Stimulated activated CD4-positive, alpha-beta T cell treated with anti-CD3 and anti-CD28 coated beads, Interleukin-4, amount 100 ng/mL, for 4 hours (primary cell): ENCODE results near the gene RIMBP2.
"Not testable (repeated sequence)": the region's sequence is repeated elsewhere in the genome, so short reads cannot be mapped to it uniquely, and the experiment has no call there.

Experiments used
- DNase-seq, 2 experiments: peaks; one replicate each; pipeline ENCODE4 v3.0.0-alpha.2; 2020

Gene RIMBP2

GRCh38 chr12:130650131-130650530, 66.0 kb downstream of the RIMBP2 start:
- no peak for DNase-seq

DNA sequence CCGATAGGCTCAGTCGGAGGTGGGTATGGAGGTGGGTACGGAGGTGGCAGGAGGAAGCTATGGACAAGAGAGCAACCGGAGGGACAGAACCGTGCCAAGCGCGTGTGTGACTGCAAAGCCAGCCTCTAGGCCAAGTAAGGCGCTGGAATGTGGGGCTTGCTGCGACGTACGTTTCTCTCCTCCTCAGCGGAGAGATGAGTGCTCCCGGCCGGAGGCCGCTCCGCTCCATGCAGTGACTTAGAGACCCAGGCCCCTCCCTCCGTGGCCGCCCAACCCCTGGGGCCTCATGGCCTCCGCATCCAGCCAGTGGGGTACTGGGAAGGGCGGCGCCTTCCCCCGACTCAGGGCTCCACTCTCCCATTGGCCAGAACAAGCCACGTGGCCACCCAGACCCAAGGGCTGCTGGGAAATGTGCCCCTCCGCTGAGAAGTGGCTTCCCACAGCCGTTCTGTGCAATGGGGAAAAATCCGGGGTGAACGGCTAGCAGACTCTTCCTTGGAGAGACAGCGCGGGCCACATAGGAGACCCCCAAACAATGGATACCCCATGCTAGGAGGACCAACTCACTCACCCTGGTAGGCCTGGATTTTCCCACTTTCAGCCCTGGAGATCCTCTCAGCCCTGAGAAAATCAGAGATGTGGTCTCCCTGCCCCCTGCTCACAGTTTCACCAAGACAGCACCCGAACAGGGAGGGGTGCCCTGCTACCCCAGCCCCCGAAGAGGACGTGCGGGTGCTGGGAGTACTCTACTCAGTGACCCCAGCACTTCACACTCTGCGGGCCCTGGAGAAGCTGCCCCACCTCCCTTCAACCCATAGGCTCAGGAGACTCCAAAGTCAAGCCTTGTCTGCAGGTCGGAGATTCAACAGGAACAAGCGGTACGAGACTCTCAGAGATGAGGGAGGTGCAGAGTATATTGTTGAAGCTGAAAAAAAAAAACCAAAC, 66.7 kb downstream of the RIMBP2 start:
- no peak for DNase-seq

DNA sequence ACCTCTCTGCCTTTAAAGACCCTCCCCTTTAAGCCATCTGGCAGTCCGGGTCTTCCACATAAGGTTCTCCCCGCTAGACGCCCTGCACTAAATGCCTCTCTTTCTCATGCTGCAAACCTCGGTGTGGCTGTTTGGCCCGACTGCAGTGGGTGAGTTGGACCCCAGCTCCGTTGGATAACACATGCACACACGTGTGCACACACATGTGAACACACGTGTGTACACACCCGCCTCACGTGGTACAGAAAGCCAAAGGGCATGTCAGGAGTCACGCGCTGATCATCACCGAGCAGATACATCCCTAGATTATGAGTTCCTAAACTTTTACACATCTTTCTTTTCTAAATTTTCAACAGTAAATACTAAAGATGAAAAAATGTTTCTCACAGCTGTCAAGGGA, 68.3 kb downstream of the RIMBP2 start:
- DNase-seq, result no peak

DNA sequence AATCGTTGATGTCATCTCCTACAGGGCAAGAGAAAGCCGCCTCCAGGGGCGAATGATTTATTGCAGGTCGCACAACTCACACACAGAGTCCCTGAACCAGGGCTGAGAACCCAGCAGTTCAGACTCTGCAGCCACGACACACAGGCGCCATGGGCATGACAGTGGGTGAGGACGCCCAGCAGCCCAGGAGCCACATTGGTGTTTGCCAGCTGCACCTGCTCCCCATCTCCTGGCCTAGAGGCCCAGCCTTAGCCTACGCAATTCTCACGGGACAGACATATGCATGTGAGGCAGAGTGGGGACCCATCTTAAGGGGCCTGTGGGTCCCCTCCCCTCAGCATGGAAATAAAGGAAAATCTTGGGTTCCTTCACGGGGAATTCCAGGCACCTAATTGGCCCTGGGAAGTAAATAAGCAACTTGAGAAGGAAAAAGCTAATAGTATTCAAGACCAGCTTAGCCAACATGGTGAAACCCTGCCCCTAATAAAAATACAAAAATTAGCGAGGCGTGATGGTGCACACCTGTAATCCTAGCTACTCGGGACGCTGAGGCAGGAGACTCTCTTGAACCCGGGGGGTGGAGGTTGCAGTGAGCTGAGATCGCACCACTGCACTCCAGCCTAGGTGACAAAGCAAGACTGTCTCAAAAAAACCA, 69.3 kb downstream of the RIMBP2 start:
- no peak for DNase-seq

DNA sequence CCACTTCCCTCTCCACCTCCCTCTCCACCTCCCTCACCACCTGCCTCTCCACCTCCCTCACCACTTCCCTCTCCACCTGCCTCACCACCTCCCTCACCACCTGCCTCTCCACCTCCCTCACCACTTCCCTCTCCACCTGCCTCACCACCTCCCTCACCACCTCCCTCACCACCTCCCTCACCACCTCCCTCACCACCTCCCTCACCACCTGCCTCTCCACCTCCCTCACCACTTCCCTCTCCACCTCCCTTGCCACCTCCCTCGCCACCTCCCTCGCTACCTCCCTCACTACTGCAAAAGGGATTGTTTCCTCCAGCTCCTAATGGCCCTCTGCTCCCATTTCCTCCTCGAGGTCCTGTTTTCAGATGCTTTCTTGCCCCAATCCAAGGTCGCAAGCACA, 69.9 kb downstream of the RIMBP2 start:
- not testable (repeated sequence) for DNase-seq

GRCh38 chr12:130645751-130646150, 70.3 kb downstream of the RIMBP2 start:
- no peak for DNase-seq

- no peak for DNase-seq
Measured at GRCh38 chr12:130644566-130644965, 71.5 kb downstream of the RIMBP2 start.

DNA sequence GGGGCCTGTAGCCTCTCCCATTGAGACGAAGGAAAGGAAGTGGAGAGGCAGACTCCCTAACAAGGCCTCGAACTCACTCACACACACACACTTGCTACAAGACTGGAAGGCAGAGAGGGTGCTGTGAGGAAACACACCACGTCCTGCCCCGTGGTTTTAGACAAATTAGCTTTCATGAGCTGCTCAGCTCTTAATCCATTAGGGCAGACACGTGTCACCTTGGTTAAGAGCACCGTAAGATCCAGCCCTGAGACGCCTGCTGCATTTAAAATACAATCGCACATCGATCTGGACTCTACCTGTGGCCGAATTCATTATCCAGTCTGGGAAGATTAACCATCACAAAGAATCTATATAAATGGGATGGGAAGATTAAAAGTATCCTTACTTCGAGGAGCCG, 72.0 kb downstream of the RIMBP2 start:
- DNase-seq, result no peak

DNA sequence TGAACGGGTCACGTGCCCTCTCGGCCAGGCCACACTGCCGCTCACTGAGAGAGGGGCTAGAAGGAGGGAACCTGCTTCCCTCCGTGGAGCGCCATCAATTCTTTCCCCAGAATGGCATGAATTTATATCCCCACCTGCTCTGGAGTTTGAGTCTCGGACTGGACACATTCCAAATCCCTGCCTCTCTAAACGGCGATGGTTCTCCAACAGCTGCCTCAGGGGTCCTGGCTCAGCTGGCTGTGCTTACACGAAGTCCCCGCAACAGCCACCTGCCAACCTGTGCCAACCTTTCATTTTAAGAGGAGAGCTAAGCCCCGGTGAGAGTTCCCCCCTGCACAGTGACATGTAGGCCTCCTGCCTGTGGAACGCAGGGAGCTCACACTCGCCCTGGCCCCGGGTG, 73.2 kb downstream of the RIMBP2 start:
- DNase-seq, result no peak

DNA sequence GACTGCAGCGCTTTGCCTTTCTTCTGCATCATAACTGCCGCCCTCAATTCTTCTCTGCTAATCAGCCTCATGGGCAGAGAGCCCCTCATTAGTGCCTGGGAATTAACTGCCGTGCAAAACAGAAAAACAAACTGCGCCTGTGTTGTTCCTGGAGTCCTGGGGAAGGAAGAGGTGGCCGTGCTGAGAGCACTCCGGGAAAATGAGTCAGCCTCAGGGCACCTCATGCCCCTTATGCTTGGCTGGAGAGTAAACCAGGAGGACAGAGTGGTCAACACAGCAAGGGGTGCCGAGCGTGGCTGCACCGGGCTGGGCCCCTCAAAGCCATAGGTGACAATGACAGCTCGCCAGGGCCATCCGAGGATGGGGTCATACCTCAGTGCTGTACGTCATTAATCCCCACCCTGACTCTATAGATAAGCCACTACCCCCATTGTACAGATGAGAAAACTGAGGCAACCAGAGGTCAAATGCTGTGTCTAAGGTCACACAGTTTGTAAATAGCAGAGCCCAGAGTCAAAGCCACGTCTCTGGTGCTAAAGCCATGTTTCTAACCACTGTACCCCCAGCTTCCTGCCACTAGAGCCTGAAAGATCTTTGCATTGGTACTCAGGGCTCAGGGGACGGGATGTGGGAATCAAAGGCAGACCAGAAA, 74.4 kb downstream of the RIMBP2 start:
- no peak for DNase-seq

DNA sequence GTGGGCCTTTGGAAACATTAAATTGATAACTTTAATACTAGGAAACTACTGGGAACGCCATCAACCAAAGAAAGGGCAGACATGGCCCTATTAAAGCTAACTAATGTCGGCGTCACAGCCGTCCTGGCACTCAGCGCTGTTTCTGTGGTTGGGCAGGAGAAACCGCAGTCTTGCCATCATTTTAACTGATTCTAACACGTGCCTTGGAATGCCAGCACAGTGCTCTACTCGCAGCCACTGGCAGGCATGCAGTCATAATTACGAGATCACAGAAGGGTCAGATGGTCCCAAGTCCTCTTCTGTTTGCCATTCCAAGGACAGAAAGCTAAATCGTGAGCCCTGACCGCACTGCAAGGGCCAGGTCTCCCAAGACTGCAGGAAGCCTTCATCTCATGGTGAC, 75.2 kb downstream of the RIMBP2 start:
- DNase-seq, result no peak

- DNase-seq, result no peak
Measured at GRCh38 chr12:130640496-130640895, 75.6 kb downstream of the RIMBP2 start.

DNA sequence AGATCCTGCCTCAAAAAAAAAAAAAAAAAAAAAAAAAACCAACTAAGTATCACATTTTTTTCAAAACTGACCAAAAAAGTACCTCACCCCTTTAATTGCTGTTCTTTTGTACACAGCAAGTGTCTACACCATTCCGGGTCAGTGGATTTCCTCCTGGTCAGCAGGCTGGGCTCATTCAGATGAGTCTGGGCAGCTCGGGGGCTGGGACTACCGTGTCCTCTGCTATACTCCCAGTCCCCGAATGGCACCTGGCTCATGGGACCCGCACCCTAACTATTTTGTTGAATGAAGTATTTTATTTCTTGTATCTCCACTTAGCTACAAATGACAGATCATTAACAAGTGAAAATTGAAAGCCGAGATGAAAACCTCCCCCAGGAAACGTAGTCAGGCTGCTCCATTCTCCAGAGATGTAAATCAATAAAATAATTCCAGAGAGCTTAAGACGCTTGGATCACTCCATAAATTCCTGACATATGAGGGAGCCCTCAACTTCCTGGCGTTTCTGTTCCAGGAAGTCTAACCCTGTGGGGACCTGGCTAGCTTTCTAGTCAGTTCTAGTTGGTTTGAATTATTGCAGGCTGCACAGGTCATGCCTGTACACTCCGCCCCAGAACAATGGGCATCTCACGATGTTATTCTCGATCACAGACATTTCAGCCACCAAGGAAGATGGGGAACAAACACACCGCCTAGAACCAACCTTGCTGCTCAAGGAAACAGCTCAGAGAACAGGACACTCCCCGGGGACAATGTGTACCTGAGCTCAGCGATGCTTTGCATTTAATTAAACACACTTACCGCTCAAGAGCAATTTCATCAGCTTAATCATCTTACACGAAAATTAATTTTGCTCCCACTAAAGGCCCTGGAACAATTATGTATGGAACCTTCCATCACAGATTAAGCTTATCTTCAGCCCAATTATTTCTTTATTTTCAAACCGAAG, 76.3 kb downstream of the RIMBP2 start:
- DNase-seq, result no peak

DNA sequence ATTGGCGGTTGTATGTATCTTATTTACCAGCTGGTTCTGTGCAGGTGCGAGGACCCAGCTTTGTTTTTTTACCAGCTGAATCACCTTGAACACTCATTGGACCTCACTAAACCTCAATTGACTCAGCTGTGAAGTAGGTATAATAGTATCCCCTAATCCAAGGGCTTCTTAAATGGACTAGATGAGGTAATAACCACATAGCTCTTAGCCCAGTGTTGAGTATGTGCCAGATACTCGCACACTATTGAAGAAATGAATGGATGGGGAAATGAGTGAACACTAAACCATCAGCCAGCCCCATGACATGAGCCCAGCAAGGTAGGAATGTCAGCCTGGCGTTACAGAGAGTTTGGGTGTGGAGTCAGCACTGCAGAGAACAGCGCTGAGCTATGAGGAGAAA, 79.7 kb downstream of the RIMBP2 start:
- DNase-seq, result no peak

GRCh38 chr12:130634866-130635265, 81.2 kb downstream of the RIMBP2 start:
- no peak for DNase-seq

GRCh38 chr12:130633771-130634170, 82.3 kb downstream of the RIMBP2 start:
- DNase-seq, result no peak

GRCh38 chr12:130632642-130633041, 83.5 kb downstream of the RIMBP2 start:
- DNase-seq, result no peak

GRCh38 chr12:130628304-130628703, 87.8 kb downstream of the RIMBP2 start:
- DNase-seq, result no peak

DNA sequence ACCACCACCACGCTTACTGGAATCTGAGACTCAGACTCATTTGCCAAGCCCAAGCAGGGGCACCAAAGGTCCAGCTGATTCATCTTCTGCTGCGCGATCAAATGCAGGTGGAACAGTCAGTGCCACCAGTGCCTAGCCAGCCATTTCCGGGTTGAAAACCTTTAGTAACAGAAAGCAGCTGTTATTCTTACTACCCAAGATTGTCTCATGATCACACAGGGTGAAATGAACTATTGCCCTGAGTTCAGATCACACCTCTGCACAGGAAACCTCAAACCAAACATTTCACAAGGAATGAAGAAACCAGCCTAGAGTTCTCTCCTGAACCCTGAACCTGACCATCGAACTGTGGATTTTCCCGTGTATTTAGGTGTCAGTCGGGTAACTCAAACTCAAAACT, 88.9 kb downstream of the RIMBP2 start:
- DNase-seq, result no peak

DNA sequence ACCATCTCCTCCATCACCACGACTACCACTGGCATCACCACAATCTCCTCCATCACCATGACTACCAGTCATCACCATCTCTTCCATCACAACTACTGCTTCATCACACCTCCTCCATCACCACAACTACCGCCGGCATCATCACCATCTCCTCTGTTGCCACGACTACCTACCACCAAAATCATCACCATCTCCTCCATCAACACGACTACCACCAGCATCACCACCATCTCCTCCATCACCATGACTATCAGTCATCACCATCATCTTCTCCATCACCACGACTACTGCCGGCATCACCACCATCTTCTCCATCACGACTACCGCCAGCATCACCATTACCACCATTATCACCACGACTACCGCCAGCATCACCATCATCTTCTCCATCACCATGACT, 89.5 kb downstream of the RIMBP2 start:
- no peak for DNase-seq

DNA sequence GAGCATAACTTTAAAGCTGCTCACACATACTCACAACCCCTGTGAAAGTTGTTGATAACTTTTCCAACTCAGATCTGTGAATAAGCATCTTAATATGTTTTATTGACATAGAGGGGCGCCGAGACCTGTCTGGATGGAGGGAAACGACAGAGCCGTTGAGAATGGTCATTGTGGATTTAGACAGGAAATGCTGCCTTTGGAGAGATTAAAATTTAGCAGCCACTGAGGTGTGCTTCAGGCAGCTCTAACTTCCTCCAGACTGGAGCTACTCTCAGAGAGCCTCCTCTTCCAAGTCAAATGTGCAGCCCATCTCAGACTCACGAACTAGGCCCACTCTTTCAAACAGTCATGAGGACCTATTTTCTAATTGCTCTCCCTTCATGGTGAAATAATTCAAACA, 90.9 kb downstream of the RIMBP2 start:
- no peak for DNase-seq

GRCh38 chr12:130622803-130623202, 93.3 kb downstream of the RIMBP2 start:
- no peak for DNase-seq
